HG03469 (cell line): ENCODE results near the gene AOC1.

ENCODE experiments used
- ATAC-seq: cut with Tn5 transposase; IDR thresholded peaks from one replicate; pipeline ENCODE4 v1.9.1; 2021; ENCODE audit warnings: mild to moderate bottlenecking, moderate library complexity, moderate number of reproducible peaks; ENCODE audit not compliant: unreplicated experiment

The AOC1 gene

GRCh38 chr7:150856303-150857275 is 4.3 kb downstream of the AOC1 start:
- no peak for ATAC-seq

DNA sequence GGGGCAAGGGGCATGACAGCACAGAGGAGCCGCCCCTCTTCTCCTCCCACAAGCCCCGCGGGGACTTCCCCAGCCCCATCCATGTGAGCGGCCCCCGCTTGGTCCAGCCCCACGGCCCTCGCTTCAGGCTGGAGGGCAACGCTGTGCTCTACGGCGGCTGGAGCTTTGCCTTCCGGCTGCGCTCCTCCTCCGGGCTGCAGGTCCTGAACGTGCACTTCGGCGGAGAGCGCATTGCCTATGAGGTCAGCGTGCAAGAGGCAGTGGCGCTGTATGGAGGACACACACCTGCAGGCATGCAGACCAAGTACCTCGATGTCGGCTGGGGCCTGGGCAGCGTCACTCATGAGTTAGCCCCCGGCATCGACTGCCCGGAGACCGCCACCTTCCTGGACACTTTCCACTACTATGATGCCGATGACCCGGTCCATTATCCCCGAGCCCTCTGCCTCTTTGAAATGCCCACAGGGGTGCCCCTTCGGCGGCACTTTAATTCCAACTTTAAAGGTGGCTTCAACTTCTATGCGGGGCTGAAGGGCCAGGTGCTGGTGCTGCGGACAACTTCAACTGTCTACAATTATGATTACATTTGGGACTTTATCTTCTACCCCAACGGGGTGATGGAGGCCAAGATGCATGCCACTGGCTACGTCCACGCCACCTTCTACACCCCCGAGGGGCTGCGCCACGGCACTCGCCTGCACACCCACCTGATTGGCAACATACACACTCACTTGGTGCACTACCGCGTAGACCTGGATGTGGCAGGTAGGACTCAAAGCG is 5.1 kb downstream of the AOC1 start:
- ATAC-seq: no peak

- no peak for ATAC-seq
These were observed 6.2 kb downstream of the AOC1 start for GRCh38 chr7:150858236-150859197.

GRCh38 chr7:150860291-150860977 is 8.1 kb downstream of the AOC1 start:
- ATAC-seq: no peak

- no peak for ATAC-seq
These were observed 8.6 kb downstream of the AOC1 start for GRCh38 chr7:150860978-150861295.

- no peak for ATAC-seq
These were observed 10.0 kb downstream of the AOC1 start for GRCh38 chr7:150862356-150862755.

GRCh38 chr7:150863946-150864345 is 11.6 kb downstream of the AOC1 start:
- ATAC-seq: no peak

DNA sequence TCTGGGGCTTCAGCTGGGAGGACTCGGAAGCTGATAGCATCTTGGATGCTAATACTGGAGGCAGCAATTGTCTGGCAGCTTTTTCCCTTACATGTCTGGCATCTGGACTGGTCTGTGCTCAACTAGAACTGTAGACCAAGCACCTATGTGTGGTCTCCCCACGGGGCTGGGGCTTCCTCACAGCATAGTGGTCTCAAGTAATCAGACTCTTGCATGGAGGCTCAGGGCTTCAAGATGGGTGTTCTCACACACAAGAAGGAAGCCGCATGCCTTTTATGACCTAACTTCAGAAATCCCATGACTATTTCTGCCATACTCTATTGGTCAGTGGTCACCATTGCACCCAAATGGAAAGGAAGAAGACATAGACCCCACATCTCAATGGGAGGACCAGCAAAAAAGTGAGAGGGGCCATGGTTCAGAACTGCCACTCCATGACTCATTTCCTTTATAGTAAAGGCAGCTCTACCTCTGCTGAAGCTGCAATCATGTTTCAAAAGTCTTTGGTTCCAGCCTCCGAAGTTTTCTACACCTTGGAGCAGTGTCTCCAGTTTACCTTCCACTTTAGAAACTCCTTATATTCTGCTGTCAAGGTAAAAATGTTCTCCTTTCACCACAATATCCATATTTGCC is 14.7 kb downstream of the AOC1 start:
- ATAC-seq: no peak

GRCh38 chr7:150867605-150868004 is 15.3 kb downstream of the AOC1 start:
- ATAC-seq: no peak

- ATAC-seq: no peak
These were observed 17.1 kb downstream of the AOC1 start for GRCh38 chr7:150869467-150869866.

DNA sequence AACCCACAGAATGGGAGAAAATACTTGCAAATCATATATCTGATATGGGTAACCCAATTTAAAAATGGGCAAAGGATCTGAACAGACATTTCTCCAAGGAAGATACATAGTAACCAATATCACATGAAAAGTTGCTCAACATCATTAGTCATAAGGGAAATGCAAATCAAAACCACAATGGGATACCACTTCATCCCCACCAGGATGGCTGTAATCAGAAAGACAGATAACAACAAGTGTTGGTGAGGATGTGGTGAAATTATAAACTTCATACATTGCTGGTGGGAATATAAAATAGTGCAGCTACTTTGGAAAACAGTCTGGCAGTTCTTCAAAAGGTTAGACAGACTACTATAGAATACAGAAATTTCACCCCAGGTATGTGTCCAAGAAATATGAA is 19.3 kb downstream of the AOC1 start:
- no peak for ATAC-seq

DNA sequence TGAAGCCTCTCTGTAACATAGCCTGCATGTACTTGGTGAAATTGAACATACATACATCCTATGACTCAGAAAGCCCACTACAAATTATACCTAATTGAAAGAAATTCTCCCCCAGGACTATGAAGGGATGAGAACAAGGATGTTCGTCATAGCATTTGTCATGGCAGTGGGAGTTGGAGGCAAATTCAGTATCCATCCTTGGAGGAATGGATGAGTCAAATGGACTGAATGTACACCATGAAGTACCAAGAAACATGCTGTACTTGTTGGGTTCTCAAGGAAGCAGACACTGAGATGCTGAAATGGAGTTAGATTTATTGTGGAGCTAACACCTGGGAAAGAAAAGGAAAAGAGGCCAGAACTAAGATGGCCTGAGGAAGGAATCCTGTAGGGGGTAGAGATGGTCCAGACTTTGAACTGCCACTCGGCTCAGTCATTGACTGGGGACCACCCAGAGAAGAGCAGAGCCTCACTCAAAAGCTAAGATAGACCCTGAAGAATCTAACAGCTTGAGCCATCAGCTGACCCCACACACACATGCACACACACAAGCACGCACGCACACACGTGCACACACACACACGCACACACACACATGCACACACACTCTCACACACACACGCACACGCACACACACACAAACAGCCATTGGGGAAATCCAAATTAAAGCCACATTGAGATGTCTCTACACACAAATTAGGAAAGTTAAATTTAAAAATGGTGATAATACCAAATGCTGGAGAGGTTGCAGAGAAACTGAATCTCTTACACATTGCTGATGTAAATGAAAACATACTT is 22.3 kb downstream of the AOC1 start:
- no peak for ATAC-seq

- no peak for ATAC-seq
These were observed 23.5 kb downstream of the AOC1 start for GRCh38 chr7:150875791-150876190.

DNA sequence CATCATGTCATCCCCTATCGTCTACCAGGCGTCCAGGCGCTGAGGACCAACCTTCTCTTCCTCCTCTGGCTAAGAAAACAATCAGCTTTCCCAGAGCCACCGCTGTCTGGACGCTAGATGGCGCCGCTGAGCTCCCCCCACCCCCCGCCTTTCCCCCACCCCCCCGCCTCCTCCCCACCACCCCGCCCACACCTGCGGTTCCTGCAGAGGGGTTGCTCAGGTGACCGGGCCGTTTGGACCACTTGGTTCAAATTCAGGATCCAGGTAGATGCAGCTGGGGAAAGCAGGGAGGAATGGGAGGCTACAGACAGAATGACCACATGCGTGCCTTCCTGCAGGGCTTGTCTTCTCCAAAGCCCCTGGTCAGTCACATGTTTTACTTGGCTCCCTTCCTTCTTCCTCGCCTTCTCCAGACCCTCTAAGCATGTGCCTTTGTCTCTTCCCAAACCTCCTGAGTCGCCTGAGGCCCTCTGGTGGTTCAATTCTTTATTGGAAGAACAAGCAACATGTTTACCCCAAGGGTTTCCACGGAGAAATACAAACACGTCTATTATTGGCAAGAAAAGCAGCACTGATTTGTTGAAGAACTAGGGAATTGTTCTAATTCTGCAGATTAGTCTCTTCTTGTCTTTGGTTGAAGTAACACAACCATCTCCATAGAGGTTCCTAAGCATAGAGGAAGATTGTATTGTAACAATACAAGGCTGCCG is 24.7 kb downstream of the AOC1 start:
- ATAC-seq: no peak

DNA sequence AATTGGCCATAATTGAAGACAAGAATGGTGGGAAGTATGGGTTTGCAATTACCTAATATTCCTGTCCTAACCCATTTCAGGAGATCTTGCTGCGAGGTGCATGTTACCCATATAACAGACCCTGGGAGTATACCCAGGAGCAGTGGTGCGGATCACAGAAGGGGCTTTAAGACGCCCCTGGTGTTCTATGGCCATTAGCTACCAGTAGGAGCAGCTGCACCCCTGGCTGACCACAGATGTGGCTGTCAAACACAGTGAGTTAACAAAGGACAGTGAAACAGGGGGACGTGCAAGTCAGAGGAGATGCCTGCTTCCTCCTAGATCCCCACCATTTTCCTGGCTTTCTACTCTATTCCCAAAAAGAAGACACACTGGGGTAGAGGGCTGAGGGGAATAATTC is 25.2 kb downstream of the AOC1 start:
- no peak for ATAC-seq

DNA sequence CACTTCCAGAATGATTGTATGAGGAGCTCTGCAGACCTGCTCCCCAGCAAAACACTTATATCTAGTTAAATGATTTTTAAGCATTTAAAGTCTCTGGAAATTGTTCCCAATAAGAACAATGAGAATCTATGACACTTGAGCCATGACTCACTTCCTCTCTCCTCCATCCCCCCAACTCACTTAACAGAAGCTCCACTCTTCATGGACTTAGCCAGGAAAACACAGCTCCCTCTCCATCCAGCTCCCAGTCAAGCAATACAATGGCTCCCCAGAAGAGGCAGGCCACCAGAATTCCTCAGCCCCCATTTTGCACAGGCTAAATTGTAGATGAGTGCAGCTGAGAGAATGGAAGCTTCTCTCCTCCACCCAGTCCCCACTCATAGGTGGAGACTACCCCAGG is 27.0 kb downstream of the AOC1 start:
- no peak for ATAC-seq

DNA sequence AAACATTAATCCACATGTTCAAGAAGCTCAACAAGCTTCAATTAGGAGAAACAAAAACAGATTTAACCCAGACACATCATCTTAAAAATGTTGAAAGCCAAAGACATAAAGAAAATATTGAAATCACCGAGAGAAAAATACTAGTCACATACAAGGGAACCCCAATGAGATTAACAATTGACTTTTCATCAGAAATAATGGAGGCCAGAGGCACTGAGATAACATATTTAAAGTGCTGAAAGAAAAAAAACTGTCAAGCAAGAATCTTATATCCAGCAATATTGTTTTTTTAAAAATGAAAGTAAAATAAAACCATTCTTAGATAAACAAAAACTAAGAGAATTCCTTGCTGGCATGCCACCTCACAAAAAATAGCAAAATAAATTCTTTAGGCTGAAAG is 28.9 kb downstream of the AOC1 start:
- no peak for ATAC-seq

GRCh38 chr7:150890853-150891584 is 38.7 kb downstream of the AOC1 start:
- ATAC-seq: no peak
